ENCODE results near the gene TEKT2.

Gene TEKT2

DNA sequence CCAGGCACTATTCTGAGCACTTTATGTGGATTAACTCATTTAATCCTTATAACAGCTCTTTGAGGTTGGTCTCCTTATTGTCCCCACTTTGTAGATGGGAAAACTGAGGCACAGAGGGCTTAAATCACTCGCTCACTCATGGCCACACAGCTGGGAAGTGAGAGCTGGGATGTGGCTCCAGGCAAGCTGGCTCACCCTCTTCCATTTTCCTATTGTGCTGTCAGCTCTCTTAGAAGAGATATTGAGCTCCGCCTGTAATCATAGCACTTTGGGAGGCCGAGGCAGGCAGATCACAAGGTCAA is 45.0 kb downstream of the TEKT2 start:
- TF ChIP-seq, protein P1, sequence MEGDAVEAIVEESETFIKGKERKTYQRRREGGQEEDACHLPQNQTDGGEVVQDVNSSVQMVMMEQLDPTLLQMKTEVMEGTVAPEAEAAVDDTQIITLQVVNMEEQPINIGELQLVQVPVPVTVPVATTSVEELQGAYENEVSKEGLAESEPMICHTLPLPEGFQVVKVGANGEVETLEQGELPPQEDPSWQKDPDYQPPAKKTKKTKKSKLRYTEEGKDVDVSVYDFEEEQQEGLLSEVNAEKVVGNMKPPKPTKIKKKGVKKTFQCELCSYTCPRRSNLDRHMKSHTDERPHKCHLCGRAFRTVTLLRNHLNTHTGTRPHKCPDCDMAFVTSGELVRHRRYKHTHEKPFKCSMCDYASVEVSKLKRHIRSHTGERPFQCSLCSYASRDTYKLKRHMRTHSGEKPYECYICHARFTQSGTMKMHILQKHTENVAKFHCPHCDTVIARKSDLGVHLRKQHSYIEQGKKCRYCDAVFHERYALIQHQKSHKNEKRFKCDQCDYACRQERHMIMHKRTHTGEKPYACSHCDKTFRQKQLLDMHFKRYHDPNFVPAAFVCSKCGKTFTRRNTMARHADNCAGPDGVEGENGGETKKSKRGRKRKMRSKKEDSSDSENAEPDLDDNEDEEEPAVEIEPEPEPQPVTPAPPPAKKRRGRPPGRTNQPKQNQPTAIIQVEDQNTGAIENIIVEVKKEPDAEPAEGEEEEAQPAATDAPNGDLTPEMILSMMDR (IDR thresholded peaks at IDR 0.05; ENCODE audit: insufficient read depth, missing control alignments) = no peak
- DNase-seq (ENCODE audit: insufficient read length, low spot score) (no peak), FAIRE-seq (no peak)

DNA sequence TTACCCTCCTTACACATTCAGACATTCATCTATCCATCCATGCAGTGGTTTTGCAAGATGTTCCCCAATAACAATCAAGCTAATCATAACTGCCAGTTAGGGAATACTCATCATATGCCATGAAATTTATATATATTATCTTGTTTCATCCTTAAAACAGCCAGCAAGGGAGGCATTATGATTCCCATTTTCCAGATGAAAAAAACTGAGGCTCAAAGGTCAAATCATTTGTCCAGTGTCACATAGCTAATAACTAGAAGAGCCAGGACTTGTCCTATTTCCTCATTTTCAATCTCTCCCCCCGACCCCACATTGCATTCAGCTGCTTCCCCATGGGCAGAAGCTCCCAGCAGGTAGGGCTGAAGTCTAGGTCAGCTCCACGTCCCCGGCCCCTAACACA is 48.1 kb downstream of the TEKT2 start:
- TF ChIP-seq, protein P1 (IDR thresholded peaks at IDR 0.05; ENCODE audit: insufficient read depth, missing control alignments) = no peak
- DNase-seq (ENCODE audit: insufficient read length, low spot score) (no peak), FAIRE-seq (no peak)

DNA sequence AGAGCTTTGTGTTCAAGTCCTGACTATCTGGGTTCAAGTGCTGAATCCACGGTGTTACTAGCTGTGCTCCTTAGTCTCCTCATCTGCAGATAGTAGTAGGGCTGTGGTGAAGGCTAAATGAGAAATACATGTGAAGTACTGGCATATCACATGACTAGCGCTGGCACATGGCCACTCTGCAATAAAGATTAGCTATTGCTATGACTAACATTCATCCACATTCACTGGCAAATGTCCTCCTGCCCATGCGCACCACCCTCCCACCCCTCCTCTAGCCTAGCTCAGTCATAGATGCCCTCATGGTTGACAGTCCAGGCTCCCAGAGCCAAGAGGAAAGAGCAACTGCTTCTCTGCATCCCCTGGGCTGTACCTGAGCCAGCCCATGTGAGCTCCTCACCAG is 49.6 kb downstream of the TEKT2 start:
- TF ChIP-seq, protein P1 (IDR thresholded peaks at IDR 0.05; ENCODE audit: insufficient read depth, missing control alignments) = no peak
- FAIRE-seq (no peak), DNase-seq (ENCODE audit: insufficient read length, low spot score) (no peak)

DNA sequence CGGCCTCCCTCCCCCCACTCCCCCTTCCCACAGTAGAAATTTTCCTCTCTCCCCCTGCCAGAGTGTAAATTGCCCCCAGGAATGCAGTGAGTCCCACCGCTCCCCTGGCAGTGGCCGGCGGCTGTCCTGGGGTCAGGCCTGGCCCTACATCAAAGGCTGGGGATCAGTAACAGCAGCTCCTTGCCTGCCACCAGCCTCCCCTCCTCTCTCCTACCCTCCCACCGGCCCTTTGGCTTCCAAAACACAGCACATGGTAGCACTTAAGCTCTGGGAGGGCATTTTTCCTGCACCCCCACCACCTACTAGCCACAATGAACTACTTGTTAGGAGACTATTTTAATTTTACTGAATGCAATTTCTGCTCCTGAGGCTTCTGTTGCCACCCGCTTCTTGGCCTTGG is 50.1 kb downstream of the TEKT2 start:
- FAIRE-seq (no peak), DNase-seq (ENCODE audit: insufficient read length, low spot score) (no peak)
- TF ChIP-seq, protein P1 (IDR thresholded peaks at IDR 0.05; ENCODE audit: insufficient read depth, missing control alignments) = no peak

DNA sequence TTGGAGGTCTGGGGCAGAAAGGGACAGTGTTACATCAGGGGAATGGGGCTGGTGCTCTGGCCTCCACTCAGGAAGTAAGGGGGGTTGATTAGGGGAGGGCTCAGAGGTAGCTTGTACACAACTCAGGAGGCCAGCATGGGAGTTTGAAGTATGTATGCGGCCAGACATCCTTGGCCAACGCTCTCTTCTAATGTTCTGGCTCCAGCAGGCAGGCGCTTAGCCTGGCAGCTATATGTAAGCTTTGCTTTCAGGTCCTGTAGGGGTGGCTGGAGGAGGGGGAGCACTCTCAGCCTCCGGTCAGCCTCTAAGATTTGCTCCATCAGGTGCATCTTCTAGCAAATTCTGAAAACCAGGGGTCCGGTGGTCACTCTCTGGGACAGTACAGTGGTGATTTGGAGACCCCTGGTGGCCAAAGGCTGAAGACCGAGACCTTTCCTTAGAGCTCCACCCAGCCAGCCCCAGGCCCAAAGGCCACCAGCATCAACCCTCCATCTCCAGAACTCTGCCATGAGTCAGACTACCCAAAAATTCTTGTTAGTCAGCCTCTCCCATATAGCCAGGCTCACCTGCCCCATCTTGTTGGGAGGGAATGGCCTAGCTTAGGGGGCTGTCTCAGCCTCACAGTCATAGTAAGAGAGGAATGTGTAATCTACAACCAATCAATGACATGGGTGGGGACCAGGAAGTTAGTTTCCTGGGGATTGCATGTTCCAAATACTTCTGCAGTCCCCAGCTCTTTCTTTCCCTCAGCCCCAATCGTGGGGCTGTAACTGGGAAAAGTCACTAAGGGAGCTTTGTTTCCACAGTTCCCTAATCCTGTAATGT is 50.8 kb downstream of the TEKT2 start:
- DNase-seq (ENCODE audit: insufficient read length, low spot score) (peak; percentile 79), FAIRE-seq (no peak)
- TF ChIP-seq, protein P1 (IDR thresholded peaks at IDR 0.05; ENCODE audit: insufficient read depth, missing control alignments) = peak; percentile 56

DNA sequence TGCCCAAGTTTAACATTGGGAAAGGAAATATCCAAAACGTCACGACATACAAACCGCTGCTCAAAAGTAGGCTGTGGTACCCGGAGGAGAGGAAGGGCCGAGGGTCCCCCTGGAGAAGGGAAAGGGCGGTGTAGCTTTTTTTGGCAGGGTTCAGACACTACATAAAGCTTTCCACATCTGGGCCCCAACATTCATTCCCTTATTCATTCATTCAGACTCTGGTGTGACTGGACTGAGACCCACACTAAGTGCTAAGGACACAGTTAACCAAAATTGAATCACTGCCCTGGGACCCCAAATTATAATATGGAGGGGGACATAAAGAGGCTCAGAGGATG is 51.4 kb downstream of the TEKT2 start:
- no peak for FAIRE-seq
- TF ChIP-seq, protein P1 (IDR thresholded peaks at IDR 0.05; ENCODE audit: insufficient read depth, missing control alignments) = no peak
- no peak for DNase-seq (ENCODE audit: insufficient read length, low spot score)

DNA sequence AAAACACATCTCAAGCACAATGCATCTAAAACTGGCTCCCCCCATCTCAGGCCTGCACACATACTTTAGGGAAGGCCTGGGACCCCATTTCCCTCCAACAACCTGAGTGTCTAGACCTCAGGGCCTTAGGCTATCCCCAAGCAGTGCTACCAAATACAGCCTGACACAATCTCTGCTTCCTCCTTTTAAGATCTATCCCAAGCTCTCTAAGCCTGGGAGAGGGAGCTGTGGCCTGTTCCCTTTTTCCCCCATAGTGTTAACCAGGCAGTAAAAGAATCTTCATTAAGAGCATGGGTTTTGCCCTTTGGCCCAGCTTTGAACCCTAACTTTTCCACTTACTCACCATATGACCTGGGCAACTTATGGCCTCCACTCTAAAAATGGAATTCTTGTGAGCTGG is 51.9 kb downstream of the TEKT2 start:
- TF ChIP-seq, protein P1 (IDR thresholded peaks at IDR 0.05; ENCODE audit: insufficient read depth, missing control alignments) = no peak
- FAIRE-seq = no peak

More for the DNA sequence above, 51.9 kb downstream of the TEKT2 start:
- DNase-seq (ENCODE audit: insufficient read length, low spot score) = no peak
